Kidney (tissue), 14 donors: Measurements from ENCODE around the gene ATP7B. TPM values are rescaled to one million over a fixed set of nuclear protein-coding genes. Genes with fewer than 3 reads are reported as not detected.

ENCODE experiments used
- DNase-seq, 5 donors: peaks; one replicate each; pipeline ENCODE4 v3.0.0-alpha.2; 2013 to 2020
- FAIRE-seq: peaks from 2 replicates; lab custom pipeline; 2012; peaks lifted over from hg19 to GRCh38; lab: Jason Lieb, UNC
- H3K27ac ChIP-seq, 2 donors: one replicate each; pipeline ENCODE4 v1.7.0; 2013; ENCODE audit warnings: low read depth in 2 of 2, low read length in 2 of 2, inconsistent platforms in 1 of 2
- H3K27me3 ChIP-seq: one replicate; pipeline ENCODE4 v1.7.1; 2013; ENCODE audit warnings: low read length, inconsistent platforms; ENCODE audit not compliant: control insufficient read depth, insufficient read depth
- H3K36me3 ChIP-seq, 3 donors: one replicate each; pipeline versions ENCODE4 v1.7.0 to v1.7.1; 2013; ENCODE audit warnings: low read length in 3 of 3, control low read depth in 1 of 3, inconsistent platforms in 1 of 3; ENCODE audit not compliant: insufficient read depth in 3 of 3, control insufficient read depth in 2 of 3
- H3K4me1 ChIP-seq, 3 donors: one replicate each; pipeline versions ENCODE4 v1.7.0 to v1.7.1; 2013; ENCODE audit warnings: low read length in 3 of 3, inconsistent platforms in 1 of 3, low read depth in 1 of 3; ENCODE audit not compliant: control insufficient read depth in 2 of 3, insufficient read depth in 2 of 3
- H3K4me3 ChIP-seq, 3 donors: one replicate each; pipeline versions ENCODE4 v1.7.0 to v1.8.1; 2013; ENCODE audit warnings: low read length in 3 of 3, control low read depth in 1 of 3, inconsistent platforms in 1 of 3
- H3K9ac ChIP-seq, 3 donors: one replicate each; pipeline versions ENCODE4 v1.7.0 to v1.7.1; 2013; ENCODE audit warnings: low read length in 3 of 3, control low read depth in 1 of 3, inconsistent platforms in 1 of 3
- H3K9me3 ChIP-seq, 3 donors: one replicate each; pipeline versions ENCODE4 v1.7.0 to v1.7.1; 2013; ENCODE audit warnings: low read length in 3 of 3, control low read depth in 1 of 3, inconsistent platforms in 1 of 3; ENCODE audit not compliant: control insufficient read depth in 2 of 3, insufficient read depth in 1 of 3
- intact Hi-C: fragments of 100-400 bp; cut with DNase I; formaldehyde crosslinking; loops from one replicate; pipeline ENCODE4 v1.11.1; 2022
- polyA plus RNA-seq: library from polyadenylated mRNA; stranded (reverse); fragments of 350-450 nt; fragmentation: Illumina TruSeq; extraction: RNeasy Lipid Tissue Mini Kit (QIAGEN cat#74804); gene quantifications from one replicate; pipeline ENCODE4 v1.2.3, GENCODE V29; 2014; ENCODE audit warnings: low read depth, low replicate concordance; ENCODE audit not compliant: insufficient read depth
- total RNA-seq: library from RNA; stranded (reverse); fragmentation: NEBNext Ultra II Directional; extraction: Animal tissue kit (Norgen Biotek cat#: 25700); gene quantifications from one replicate; pipeline ENCODE4 v1.2.1, GENCODE V29; 2021
- TF ChIP-seq, protein P1 (sequence below): IDR thresholded peaks from 3 replicates; pipeline ENCODE4 v1.5.1; 2012; ENCODE audit warnings: mild to moderate bottlenecking, moderate library complexity, borderline replicate concordance; ENCODE audit not compliant: insufficient read depth; ENCODE audit errors: extremely low read depth
- donor health status: control.
- donor health status: control.
- donor health status: control.
- donor health status: control.
- donor health status: control.
- donor health status: DM: yes; HTN: yes; CAD: no.
- donor health status: Normal renal cell carcinoma (clear cell type).

Gene ATP7B
- total and polyA plus RNA-seq, 2 donors from 2014 or later = 2.0 to 5.7 TPM

DNA sequence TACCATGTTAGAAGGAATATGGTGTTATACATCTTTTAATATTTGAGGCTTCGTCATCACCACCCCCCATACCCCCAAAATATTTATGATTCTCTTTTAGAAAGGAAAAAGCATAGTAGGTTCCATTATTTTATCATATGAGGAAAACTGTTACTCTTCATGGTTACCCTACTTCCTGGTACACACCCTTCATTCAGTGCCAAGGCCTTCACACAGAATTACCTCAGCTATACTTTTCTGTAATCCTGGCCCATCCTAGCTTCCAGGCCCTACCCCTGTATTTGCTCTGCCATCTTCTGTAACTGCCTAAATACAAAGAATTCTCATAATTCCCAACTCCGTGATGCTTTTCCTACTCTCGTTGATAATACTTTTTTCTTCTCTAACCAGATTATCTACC lies 8.9 kb upstream of the ATP7B start:
- Histone ChIP-seq H3K9me3 (no peaks in the 10 kb centered on the region), H3K27me3 (no peaks in the 10 kb centered on the region), H3K4me3 (no peak overlapping the region), H3K4me1 (peaks cover 0 to under 1% (median 0%) of the 10 kb centered on the region in 3 donors), H3K9ac (no peak overlapping the region), H3K27ac (no peak overlapping the region), H3K36me3 (peaks cover 0 to 19% (median 12%) of the 10 kb centered on the region in 3 donors)
- FAIRE-seq (no peak), DNase-seq (no peak)
- intact Hi-C loops = no loop called here
- TF ChIP-seq, protein P1, sequence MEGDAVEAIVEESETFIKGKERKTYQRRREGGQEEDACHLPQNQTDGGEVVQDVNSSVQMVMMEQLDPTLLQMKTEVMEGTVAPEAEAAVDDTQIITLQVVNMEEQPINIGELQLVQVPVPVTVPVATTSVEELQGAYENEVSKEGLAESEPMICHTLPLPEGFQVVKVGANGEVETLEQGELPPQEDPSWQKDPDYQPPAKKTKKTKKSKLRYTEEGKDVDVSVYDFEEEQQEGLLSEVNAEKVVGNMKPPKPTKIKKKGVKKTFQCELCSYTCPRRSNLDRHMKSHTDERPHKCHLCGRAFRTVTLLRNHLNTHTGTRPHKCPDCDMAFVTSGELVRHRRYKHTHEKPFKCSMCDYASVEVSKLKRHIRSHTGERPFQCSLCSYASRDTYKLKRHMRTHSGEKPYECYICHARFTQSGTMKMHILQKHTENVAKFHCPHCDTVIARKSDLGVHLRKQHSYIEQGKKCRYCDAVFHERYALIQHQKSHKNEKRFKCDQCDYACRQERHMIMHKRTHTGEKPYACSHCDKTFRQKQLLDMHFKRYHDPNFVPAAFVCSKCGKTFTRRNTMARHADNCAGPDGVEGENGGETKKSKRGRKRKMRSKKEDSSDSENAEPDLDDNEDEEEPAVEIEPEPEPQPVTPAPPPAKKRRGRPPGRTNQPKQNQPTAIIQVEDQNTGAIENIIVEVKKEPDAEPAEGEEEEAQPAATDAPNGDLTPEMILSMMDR = no peak

DNA sequence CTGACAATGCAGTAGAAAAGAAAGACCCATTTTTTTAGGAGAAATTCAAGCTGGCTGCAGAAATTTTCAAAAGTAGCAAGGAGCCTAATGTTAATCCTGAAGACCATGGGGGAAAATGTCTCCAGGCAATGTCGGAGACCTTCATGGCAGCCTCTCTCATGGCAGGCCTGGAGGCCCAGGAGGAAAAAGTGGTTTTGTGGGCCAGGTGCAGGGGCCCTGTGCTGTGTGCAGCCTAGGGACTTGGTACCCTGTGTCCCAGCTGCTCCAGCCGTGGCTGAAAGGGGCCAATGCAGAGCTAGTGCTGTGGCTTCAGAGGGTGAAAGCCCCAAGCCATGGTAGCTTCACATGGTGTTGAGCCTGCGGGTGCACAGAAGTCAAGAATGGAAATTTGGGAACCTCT lies 5.0 kb upstream of the ATP7B start:
- no peaks in the 10 kb centered on the region for H3K4me1 ChIP-seq
- intact Hi-C loops = no loop called here
- H3K4me3 ChIP-seq = no peak overlapping the region
- H3K27me3 ChIP-seq = no peaks in the 10 kb centered on the region
- no peak overlapping the region for H3K27ac ChIP-seq
- no peak for DNase-seq
- H3K9ac ChIP-seq = no peak overlapping the region
- no peaks in the 10 kb centered on the region for H3K9me3 ChIP-seq
- TF ChIP-seq, protein P1 = no peak
- no peak for FAIRE-seq
- H3K36me3 ChIP-seq = peaks cover 0 to 13% (median 6%) of the 10 kb centered on the region in 3 donors

DNA sequence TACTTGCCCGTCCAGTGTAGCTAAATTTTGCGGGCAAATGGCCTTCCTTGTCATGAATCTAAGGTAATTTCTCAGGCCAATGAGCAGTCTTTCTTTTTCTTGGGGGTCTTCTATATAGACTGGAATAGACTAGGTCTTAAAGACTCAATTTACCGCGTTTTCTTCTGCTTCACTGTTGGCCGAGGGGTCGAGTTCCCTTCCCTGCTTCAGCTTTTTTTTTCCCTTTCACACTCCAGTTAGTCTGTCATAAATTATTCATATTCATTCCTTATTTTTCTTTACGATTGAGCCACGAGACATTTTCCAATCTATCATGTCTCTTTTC lies 1.2 kb upstream of the ATP7B start:
- Histone ChIP-seq H3K4me1 (peaks cover 0 to 13% (median 6%) of the 10 kb centered on the region in 3 donors), H3K9me3 (no peaks in the 10 kb centered on the region), H3K9ac (peak overlapping the region; percentile 55 to 91 (median 90)), H3K36me3 (no peaks in the 10 kb centered on the region), H3K27ac (peak overlapping the region in 1 of 2 donors; percentile 12), H3K27me3 (no peaks in the 10 kb centered on the region), H3K4me3 (peak overlapping the region; percentile 99 to 100 (median 99))
- intact Hi-C loops = no loop called here
- TF ChIP-seq, protein P1 = no peak
- FAIRE-seq (no peak), DNase-seq (no peak)
